Myometrial cell (primary cell): ENCODE data around the gene RDH11. TPM values are rescaled to one million over a fixed set of nuclear protein-coding genes. Genes with fewer than 3 reads are reported as not detected.

Experiments
- total RNA-seq: library from RNA; depleted of rRNA; stranded (reverse); fragments of >200 nt; gene quantifications from 2 replicates; pipeline ENCODE4 v1.2.3, GENCODE V29; 2015

The RDH11 gene
- total RNA-seq = 167 and 182 TPM in 2 replicates

GRCh38 chr14:67695394-67695949 lies at the start of gene RDH11:
Gene RDH11, minus strand, starts transcription at chr14:67695764. Its CDS starts 61 bp downstream, at chr14:67695703.

DNA sequence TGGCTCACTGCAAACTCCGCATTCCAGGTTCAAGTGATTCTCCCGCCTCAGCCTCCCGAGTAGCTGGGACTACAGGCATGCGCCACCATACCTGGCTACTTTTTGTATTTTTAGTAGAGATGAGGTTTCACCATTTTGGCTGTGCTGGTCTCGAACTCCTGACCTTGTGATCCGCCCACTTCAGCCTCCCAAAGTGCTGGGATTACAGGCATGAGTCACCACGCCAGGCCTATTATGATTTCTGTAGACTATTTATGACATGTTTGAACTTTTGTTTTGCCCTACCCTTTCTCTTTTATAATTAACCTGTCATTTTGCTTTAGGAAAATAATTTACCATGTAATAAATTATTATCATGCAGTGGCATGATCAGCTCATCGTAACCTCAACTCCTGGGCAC lies 5.9 kb upstream of the RDH11 start, which contains the start of gene RDH12:
Gene RDH12, plus strand, starts transcription at position 395 of the 400 bp plus-strand sequence. CDS start 20,757 bp downstream, outside the sequence.

DNA sequence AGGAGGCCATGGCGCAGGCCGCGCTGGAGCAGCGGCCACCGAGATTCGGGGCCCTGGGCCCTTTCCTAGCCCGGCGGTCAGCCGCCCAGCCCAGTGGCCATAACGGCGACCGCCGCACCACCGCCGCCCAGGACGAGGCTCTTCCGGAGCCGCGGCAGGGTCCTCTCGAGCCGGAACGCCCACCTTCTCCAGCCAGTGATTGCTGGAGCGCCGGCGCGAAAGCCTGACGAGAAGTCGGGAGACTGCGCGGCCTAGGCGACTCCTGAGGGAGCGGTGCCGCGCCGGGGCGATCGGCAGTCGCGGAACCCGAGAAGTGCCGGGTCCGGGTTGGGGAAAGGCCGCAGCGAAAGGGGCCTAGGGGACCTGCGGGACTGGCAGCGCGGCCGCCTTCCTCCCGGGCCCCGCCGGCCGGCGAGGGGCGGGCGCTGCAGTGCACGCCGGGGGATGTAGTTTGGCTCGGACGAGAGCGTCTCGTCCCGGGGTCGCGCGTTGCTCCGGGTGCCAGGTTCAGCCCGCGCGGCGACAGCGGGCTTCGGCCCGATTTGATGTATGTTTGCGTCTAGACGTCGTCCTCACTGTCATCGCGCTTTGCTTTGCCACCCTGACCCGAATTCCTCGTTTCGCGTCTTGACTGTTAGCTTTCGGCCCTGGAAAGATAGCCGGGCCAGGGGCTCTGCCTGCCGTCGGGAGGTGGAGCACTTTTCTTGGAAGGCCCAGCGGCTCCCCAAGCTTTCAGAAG lies 20.9 kb downstream of the RDH11 start, which contains the start of gene VTI1B:
Gene VTI1B, minus strand, starts transcription at position 153 of the 739 bp plus-strand sequence. Its CDS starts 143 bp downstream, at position 10.

Other genes starting within 250 kb of the RDH11 start
- 0.58 and 0.71 TPM in 2 replicates for gene TMEM229B, start 207.0 kb downstream of the RDH11 start, total RNA-seq
- under 0.01 TPM in 1 of 2 replicates, not detected in the other for gene PLEKHH1, start 162.5 kb downstream of the RDH11 start, total RNA-seq
- 6.1 and 12.2 TPM in 2 replicates for gene PIGH, start 95.5 kb downstream of the RDH11 start, total RNA-seq
- gene ARG2, start 75.8 kb downstream of the RDH11 start, total RNA-seq = 5.5 and 9.0 TPM in 2 replicates
- 39.9 and 46.1 TPM in 2 replicates for gene VTI1B, start 21.1 kb downstream of the RDH11 start, total RNA-seq
- gene RDH12, start 6.1 kb upstream of the RDH11 start, total RNA-seq = 0.18 TPM in 1 of 2 replicates, not detected in the other
- 7.8 and 15.2 TPM in 2 replicates for gene ZFYVE26, start 120.8 kb upstream of the RDH11 start, total RNA-seq
- gene RAD51B, start 124.0 kb upstream of the RDH11 start, total RNA-seq = 15.3 and 18.4 TPM in 2 replicates